Measurements from ENCODE around the gene NFATC4. TPM values are rescaled to one million over a fixed set of nuclear protein-coding genes. Genes with fewer than 3 reads are reported as not detected.
A peak's percentile ranks its signal among the peaks of the same experiment; 100 is the strongest.

NFATC4 gene
- total and polyA plus RNA-seq, 2 of the 4 experiments (the other 2 are of a cell fraction), result 15.6 to 35.8 TPM

DNA sequence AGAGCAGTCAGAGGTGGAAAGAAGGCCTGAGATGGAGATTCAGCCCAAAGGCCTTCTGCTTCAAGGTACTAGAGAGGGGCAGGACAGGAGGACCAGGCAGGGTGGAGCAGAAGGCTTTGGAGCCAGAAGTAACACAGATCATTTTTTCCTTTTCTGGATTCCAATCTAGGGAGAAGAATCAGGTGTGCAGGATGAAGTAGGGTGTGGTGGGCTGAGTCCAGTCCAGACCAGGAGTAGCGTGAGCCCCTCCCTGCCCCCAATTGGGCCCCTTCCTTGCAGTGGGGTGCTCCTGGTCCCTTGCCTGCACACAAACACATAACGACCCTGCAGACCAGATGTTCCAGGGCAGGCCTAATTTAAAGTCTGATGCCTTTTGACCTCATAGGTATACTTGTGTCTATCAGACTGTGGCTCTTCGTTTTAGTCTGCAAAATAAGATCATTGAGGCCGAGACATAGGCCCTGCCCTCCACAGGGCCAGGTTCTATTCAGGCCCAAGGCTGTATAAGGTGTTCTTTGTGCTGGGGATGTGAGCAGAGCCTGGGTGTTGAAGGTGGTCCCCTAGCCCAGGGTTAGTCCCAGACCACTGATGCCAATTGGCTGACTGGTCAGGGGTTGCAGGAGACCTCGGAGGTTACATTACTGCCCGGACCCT, 29.8 kb downstream of the NFATC4 start:
- CTCF ChIA-PET, result interaction anchor here (1.1 kb wide), 1 partner anchor 34 kb away, joined by 6 read pairs; no protein-coding TSS in a partner anchor
- BruUV-seq (replicated peaks), result no TSS peak
- no peaks in the 10 kb centered on the region for H3K9me3 ChIP-seq (ENCODE audit: control insufficient read depth, insufficient read depth, low read length)
- intact Hi-C loops (cut with micrococcal nuclease) (loop anchor here (2.0 kb wide), 1 partner anchor 31 kb away; no protein-coding TSS in a partner anchor), dilution Hi-C loops (cut with HindIII; ENCODE audit: low sequenced_read_pairs, unreplicated experiment) (no loop called here), in situ Hi-C loops (cut with MboI; ENCODE audit: low sequenced_read_pairs) (no loop called here)
- 0 out of 2 replicates have a peak overlapping the region, but pooled peaks have one; percentile 46 for H3K23ac ChIP-seq (ENCODE audit: low read depth, low read length)
- H3K4me2 ChIP-seq (ENCODE audit: low read depth, low read length), result peak overlapping the region; percentile 80; the same call in 1 of the 2 replicates
- 0 out of 2 replicates have a peak overlapping the region, but pooled peaks have one; percentile 7 for H3K14ac ChIP-seq (replicated peaks; ENCODE audit: low read depth, low read length)
- H3K36me3 ChIP-seq (ENCODE audit: control insufficient read depth, insufficient read depth, low read length), result no peaks in the 10 kb centered on the region
- H3K27me3 ChIP-seq (ENCODE audit: control insufficient read depth, insufficient read depth, low read length), result no peaks in the 10 kb centered on the region
- H2BK20ac ChIP-seq (ENCODE audit: low read depth, low read length), result no peak overlapping the region
- H2BK120ac ChIP-seq (ENCODE audit: low read depth, low read length), result peak overlapping the region; percentile 38; the same call in 1 of the 2 replicates
- H4K5ac ChIP-seq (ENCODE audit: low read depth, low read length), result no peak overlapping the region; the same call in 1 of the 2 replicates
- peak overlapping the region; percentile 59 for H3K4ac ChIP-seq (ENCODE audit: low read depth, low read length)
- POLR2A ChIA-PET (ENCODE audit: unreplicated experiment), result no interaction called here
- H2AK5ac ChIP-seq (ENCODE audit: low read depth, low read length), result peak overlapping the region; percentile 81; the same call in 1 of the 2 replicates
- H3K79me1 ChIP-seq (ENCODE audit: low read depth in 1 of 2, low read length in 2 of 2), result peaks cover 0 to 8% of the 10 kb centered on the region in 2 experiments; a peak in 1 of 4 replicates
- no peak overlapping the region for H3K4me3 ChIP-seq (ENCODE audit: insufficient read depth, low read depth, low read length)
- TF ChIP-seq MXI1 (IDR thresholded peaks at IDR 0.05; ENCODE audit: borderline replicate concordance, low read depth, low read length) (no peak), CEBPB (IDR thresholded peaks at IDR 0.05; ENCODE audit: low read depth, low read length) (no peak), MAFK (IDR thresholded peaks at IDR 0.05; ENCODE audit: low read depth, low read length) (no peak)
- no peak overlapping the region; the same call in 1 of the 2 replicates for H3K9ac ChIP-seq (ENCODE audit: low read depth, low read length)
- H3K18ac ChIP-seq (ENCODE audit: low read depth, low read length), result peak overlapping the region; percentile 41; the same call in 1 of the 2 replicates
- H2BK15ac ChIP-seq (ENCODE audit: low read depth, low read length), result no peak overlapping the region; the same call in 2 of the 3 replicates
- DNase-seq (no peak), ATAC-seq (ENCODE audit: low read depth) (no peak)
- peak overlapping the region; percentile 70 for H2AK9ac ChIP-seq (replicated peaks; ENCODE audit: low read depth, low read length, poor library complexity)
- H4K91ac ChIP-seq (ENCODE audit: insufficient read depth, low read depth, low read length), result peak overlapping the region; percentile 41; the same call in 1 of the 2 replicates
- WGBS, 2 experiments (ENCODE audit: extremely low coverage in 2 of 2, insufficient read length in 1 of 2), result no CpG with 5 or more reads among the region's 6 CpGs
- H3K9me1 ChIP-seq (ENCODE audit: insufficient read depth, low read length), result no peaks in the 10 kb centered on the region; the same call in 1 of the 2 replicates
- peak overlapping the region in 1 of 2 experiments; percentile 77; a peak in 2 of 4 replicates for H4K8ac ChIP-seq (ENCODE audit: low read depth in 2 of 2, low read length in 2 of 2)
- no peak overlapping the region for H3K56ac ChIP-seq (ENCODE audit: extremely low read depth, insufficient read depth, low read length)
- H4K20me1 ChIP-seq (ENCODE audit: insufficient read depth, low read length), result no peaks in the 10 kb centered on the region
- H2BK5ac ChIP-seq (ENCODE audit: low read depth, low read length, poor library complexity, severe bottlenecking), result no peak overlapping the region
- no peak overlapping the region for H3K27ac ChIP-seq (ENCODE audit: insufficient read depth, low read length)
- H2AFZ ChIP-seq (replicated peaks; ENCODE audit: low read length, poor library complexity), result peak overlapping the region; percentile 55
- peaks cover 14% of the 10 kb centered on the region for H3K4me1 ChIP-seq (ENCODE audit: control insufficient read depth, insufficient read depth, low read length)

Measured in IMR-90 (cell line).